Heart right ventricle (tissue), 16 donors: Measurements from ENCODE around the gene TSPAN18. TPM values are rescaled to one million over a fixed set of nuclear protein-coding genes. Genes with fewer than 3 reads are reported as not detected.

Experiments used
- ATAC-seq, 8 donors: fragments of 200-7000 bp; cut with Tn5 transposase; one replicate each; pipeline ENCODE4 v1.9.1; 2020; ENCODE audit warnings: mild to moderate bottlenecking in 8 of 8, moderate library complexity in 8 of 8, moderate number of reproducible peaks in 1 of 8
- DNase-seq, 2 donors: peaks; one replicate each; pipeline ENCODE4 v3.0.0-alpha.2; 2020
- H3K27ac ChIP-seq, 10 donors: fragments of 200-600 bp; sonication (generic) in 2 of 10; one replicate each; pipeline versions ENCODE4 v1.5.0 to v1.8.0; 2020 to 2022; ENCODE audit warnings: mild to moderate bottlenecking in 3 of 10
- H3K27me3 ChIP-seq, 7 donors: fragments of 200-600 bp; one replicate each; pipeline ENCODE4 v1.8.0; 2021 to 2022; ENCODE audit warnings: mild to moderate bottlenecking in 2 of 7
- H3K36me3 ChIP-seq, 9 donors: fragments of 200-600 bp; sonication (generic) in 1 of 9; one replicate each; pipeline versions ENCODE4 v1.5.0 to v1.8.0; 2020 to 2022; ENCODE audit warnings: mild to moderate bottlenecking in 2 of 9
- H3K4me1 ChIP-seq, 9 donors: fragments of 200-600 bp; sonication (generic) in 1 of 9; one replicate each; pipeline versions ENCODE4 v1.5.0 to v1.8.0; 2020 to 2022; ENCODE audit warnings: mild to moderate bottlenecking in 4 of 9
- H3K4me3 ChIP-seq, 10 donors: fragments of 200-600 bp; sonication (generic) in 2 of 10; one replicate each; pipeline versions ENCODE4 v1.5.0 to v1.8.0; 2020 to 2022; ENCODE audit warnings: mild to moderate bottlenecking in 7 of 10, moderate library complexity in 2 of 10
- H3K9me3 ChIP-seq, 11 donors: fragments of 200-600 bp in 10 of 11; sonication (generic) in 2 of 11; one replicate each; pipeline versions ENCODE4 v1.5.0 to v1.8.0; 2013 to 2022; ENCODE audit warnings: mild to moderate bottlenecking in 2 of 11, control low read depth in 1 of 11, moderate library complexity in 1 of 11
- WGBS, 2 donors: extraction: QIAGEN DNeasy Blood & Tissue Kit; methylation state at CpG; one replicate each; pipeline ENCODE4 v1.1.7; 2013; ENCODE audit warnings: inconsistent platforms in 1 of 2; 5-methylcytosine and 5-hydroxymethylcytosine counted together
- intact Hi-C, 10 donors: fragments of 100-400 bp; cut with DNase I; formaldehyde crosslinking; loops; one replicate each; pipeline versions ENCODE4 v1.11.1 to v1.14.2; 2022
- polyA plus RNA-seq, 2 donors: library from polyadenylated mRNA; stranded (reverse); fragments of 200-250 nt; gene quantifications; one replicate each; pipeline ENCODE4 v1.2.3, GENCODE V29; 2013
- total RNA-seq, 10 donors: library from RNA; stranded (reverse); fragmentation: NEBNext Ultra II Directional in 3 of 10; extraction: Animal tissue kit (Norgen Biotek cat#: 25700) in 3 of 10; gene quantifications; one replicate each; pipeline versions ENCODE4 v1.2.1 to v1.2.4, GENCODE V29; 2021 to 2023
- TF ChIP-seq, protein P1 (sequence below), 9 donors: fragments of 200-600 bp; sonication (generic) in 2 of 9; IDR thresholded peaks; one replicate each; pipeline versions ENCODE4 v1.5.0 to v1.8.0; 2021 to 2022; ENCODE audit warnings: antibody characterized with exemption in 9 of 9, mild to moderate bottlenecking in 5 of 9, moderate library complexity in 1 of 9
- donor health status: Arrhythmogenic right ventricular cardiomyopathy.
- donor health status: ischemic (EF 13 %, LVEDD 7.1; RV severe dilation, severe dysfunction).
- donor health status: healthy with polysubstance abuse.
- donor health status: DM: no; HTN: yes; CAD: no.
- donor health status: DM: no; HTN: no; CAD: no.
- donor health status: ischemic (EF 25% LVEDD 6.9; RV normal size, moderate dysfunction).
- donor health status: ischemic (EF 25% LVEDD 5.7; RV mildly dilated, moderate dysfunction).
- donor health status: healthy.
- donor health status: DM: yes; HTN: yes; CAD: no.
- donor health status: Ischemic cardiomyopathy.
- donor health status: ischemic (EF 35%, LVEDD 5.7; RV mildly dilated, moderate dysfunction).
- donor health status: nonischemic (EF 11% LVEDD 7.7; RV severe dilation, severe dysfunction).
- donor health status: DM: yes; HTN: yes; CAD: no.
- donor health status: PGD.
- donor health status: ischemic (EF 29% LVEDD 5.4; RV normal size, mild dysfunction).
- donor health status: nonischemic (EF 23%, LVEDD 6.1; RV moderate dilation, normal function).

Gene TSPAN18
- total and polyA plus RNA-seq, 12 donors: 37.7 to 140 (median 92.9) TPM

DNA sequence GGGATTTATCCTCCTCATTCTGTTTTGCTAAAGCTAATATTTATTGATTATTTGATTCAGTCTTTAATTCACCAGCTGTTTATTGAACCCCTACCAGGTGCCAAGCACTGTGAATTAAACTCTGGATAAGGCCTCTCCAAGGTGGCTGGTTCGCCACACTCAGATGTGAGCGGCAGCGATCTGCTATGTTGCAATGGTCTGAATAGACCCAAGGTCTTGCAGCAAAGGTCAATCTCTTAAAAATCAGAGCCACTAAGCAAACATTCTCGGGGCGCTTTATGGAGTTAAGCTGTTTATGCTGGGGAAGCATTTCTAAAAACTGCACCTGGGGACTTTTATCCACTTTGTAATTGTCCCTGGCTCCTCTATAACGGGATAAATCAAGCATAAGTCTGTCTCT lies 10.5 kb upstream of the TSPAN18 start:
- DNase-seq (no peak), ATAC-seq (no peak)
- Histone ChIP-seq H3K27ac (no peak overlapping the region), H3K4me3 (no peak overlapping the region), H3K4me1 (no peaks in the 10 kb centered on the region), H3K36me3 (no peaks in the 10 kb centered on the region), H3K9me3 (peaks cover 0 to 5% (median 0%) of the 10 kb centered on the region in 11 donors), H3K27me3 (no peaks in the 10 kb centered on the region)
- 79 to 97% methylated on average over 6 of the region's 6 CpGs for WGBS, 2 donors
- TF ChIP-seq, protein P1, sequence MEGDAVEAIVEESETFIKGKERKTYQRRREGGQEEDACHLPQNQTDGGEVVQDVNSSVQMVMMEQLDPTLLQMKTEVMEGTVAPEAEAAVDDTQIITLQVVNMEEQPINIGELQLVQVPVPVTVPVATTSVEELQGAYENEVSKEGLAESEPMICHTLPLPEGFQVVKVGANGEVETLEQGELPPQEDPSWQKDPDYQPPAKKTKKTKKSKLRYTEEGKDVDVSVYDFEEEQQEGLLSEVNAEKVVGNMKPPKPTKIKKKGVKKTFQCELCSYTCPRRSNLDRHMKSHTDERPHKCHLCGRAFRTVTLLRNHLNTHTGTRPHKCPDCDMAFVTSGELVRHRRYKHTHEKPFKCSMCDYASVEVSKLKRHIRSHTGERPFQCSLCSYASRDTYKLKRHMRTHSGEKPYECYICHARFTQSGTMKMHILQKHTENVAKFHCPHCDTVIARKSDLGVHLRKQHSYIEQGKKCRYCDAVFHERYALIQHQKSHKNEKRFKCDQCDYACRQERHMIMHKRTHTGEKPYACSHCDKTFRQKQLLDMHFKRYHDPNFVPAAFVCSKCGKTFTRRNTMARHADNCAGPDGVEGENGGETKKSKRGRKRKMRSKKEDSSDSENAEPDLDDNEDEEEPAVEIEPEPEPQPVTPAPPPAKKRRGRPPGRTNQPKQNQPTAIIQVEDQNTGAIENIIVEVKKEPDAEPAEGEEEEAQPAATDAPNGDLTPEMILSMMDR (IDR thresholded peaks at IDR 0.05): no peak
- intact Hi-C loops: loop anchor here in 1 of 10 donors (10.0 kb wide), 1 partner anchor 81 kb away; no protein-coding TSS in a partner anchor

DNA sequence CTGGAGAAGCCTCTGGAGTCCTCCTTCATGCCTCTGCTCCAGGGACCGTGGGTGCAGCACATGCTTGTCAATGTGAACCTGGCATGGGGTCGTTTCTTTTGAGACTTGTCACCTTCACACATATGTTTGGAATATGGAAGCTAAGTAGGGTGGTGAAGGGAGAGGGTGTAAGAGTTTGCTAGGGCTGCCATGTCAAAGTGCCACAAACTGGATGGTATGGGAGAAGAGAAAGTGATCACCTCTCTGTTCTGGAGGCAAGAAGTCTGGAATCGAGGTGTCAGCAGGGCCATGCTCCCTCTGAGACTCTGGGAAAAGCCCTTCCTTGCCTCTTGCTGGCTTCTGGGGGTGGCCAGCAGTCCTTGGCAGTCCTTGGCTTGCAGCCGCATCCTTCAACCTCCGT lies 8.7 kb upstream of the TSPAN18 start:
- WGBS, 2 donors: 89 to 93% methylated on average over 5 of the region's 5 CpGs
- intact Hi-C loops: loop anchor here in 1 of 10 donors (10.0 kb wide), 1 partner anchor 83 kb away; no protein-coding TSS in a partner anchor

DNA sequence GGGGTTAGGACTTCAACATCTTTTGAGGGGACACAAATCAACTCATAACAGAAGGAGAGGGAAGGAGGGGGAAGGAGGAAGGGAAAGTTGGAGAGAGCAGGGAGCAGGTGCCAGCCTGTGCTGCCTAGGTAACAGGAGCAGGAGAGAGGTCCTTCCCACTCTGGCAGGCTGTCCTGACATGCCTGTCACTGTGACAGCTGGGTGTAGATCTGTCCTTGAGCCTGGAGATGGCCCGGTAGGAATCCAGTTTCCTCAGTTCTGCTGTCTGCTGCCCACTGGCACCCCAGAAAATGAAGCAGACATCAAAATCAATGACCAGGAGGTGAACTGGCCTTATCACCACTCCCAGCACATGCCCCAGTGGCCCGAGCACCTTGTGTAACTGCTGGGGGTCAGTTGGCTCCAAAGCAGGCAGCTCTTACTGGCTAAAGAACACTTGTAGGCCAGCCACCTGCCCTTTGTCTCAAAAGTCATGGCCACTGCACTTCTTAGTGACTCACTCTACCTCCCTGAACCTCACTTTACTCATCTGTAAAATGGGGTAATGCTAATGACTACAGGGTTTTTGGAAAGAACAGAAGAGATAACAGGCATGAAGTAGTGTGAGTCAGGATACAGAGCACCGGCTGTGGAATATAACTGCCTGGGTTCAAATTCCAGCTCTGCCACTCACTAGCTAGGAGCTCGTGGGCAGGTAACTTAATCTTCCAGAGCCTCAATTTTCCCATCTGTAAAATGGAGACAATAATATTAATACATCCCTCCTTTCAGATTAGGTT lies 8.0 kb upstream of the TSPAN18 start:
- H3K27me3 ChIP-seq: no peaks in the 10 kb centered on the region
- H3K4me1 ChIP-seq: no peaks in the 10 kb centered on the region
- H3K4me3 ChIP-seq: no peak overlapping the region
- H3K36me3 ChIP-seq: no peaks in the 10 kb centered on the region
- intact Hi-C loops: loop anchor here in 1 of 10 donors (10.0 kb wide), 1 partner anchor 84 kb away; no protein-coding TSS in a partner anchor
- peaks cover 0 to 5% (median 0%) of the 10 kb centered on the region in 11 donors for H3K9me3 ChIP-seq
- H3K27ac ChIP-seq: no peak overlapping the region
- no peak for DNase-seq
- no peak for ATAC-seq
- TF ChIP-seq, protein P1 (IDR thresholded peaks at IDR 0.05): no peak
- WGBS, 2 donors: 87 to 89% methylated on average over 4 of the region's 4 CpGs

More for the DNA sequence above, 8.7 kb upstream of the TSPAN18 start:
- H3K4me1 ChIP-seq: no peaks in the 10 kb centered on the region
- TF ChIP-seq, protein P1 (IDR thresholded peaks at IDR 0.05): no peak
- no peak for DNase-seq
- ATAC-seq: no peak
- peaks cover 0 to 5% (median 0%) of the 10 kb centered on the region in 11 donors for H3K9me3 ChIP-seq
- H3K36me3 ChIP-seq: no peaks in the 10 kb centered on the region
- no peak overlapping the region for H3K27ac ChIP-seq
- no peak overlapping the region for H3K4me3 ChIP-seq
- H3K27me3 ChIP-seq: no peaks in the 10 kb centered on the region

DNA sequence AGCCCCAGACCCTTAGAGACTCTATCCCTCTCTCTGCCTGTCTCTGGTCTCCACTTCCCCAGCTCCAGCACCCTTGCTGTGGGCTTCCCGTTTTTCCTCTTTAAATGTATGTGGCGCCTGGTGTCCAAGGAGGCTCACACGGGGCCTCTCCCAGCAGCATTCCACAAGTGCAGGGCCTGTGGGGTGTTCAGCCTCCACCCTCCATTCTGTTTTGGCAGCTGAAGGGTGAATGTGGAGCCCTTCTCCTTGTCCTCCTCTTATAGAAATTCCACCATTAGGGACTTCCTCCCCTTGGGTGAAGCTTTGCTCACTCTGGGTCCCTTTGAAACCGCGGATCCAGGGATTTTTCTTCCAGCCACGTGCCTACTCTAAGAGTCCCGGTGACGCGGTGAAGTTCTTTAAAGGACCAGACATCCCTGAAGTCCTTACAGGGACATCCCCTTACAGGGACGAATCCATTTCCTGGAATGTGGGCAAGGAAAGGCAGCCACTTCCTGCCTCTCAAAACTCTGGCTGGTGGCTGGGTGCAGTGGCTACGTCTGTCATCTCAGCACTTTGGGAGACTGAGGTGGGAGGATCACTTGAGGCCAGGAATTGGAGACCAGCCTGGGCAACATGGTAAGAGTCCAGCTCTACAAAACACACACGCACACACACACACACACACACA lies 1.6 kb upstream of the TSPAN18 start:
- Histone ChIP-seq H3K27ac (peak overlapping the region in 6 of 10 donors; percentile 23 to 92 (median 46)), H3K4me3 (no peak overlapping the region), H3K9me3 (no peaks in the 10 kb centered on the region), H3K4me1 (peaks cover 11 to 47% (median 40%) of the 10 kb centered on the region in 9 donors), H3K27me3 (peaks cover 0 to 35% (median 0%) of the 10 kb centered on the region in 7 donors), H3K36me3 (no peaks in the 10 kb centered on the region)
- WGBS, 2 donors: 45 to 50% methylated on average over 12 of the region's 12 CpGs
- intact Hi-C loops: loop anchor here (5.0 to 10.0 kb wide), 15 partner anchors 37 to 382 kb away; partner anchors contain the start of gene CD82 (in 1 of the 10)
- ATAC-seq (peak in 1 of 8 donors; percentile 2), DNase-seq (no peak)
- TF ChIP-seq, protein P1 (IDR thresholded peaks at IDR 0.05): no peak
